Measurements from ENCODE around the gene FAM163B. TPM values are rescaled to one million over a fixed set of nuclear protein-coding genes. Genes with fewer than 3 reads are reported as not detected.

Gene FAM163B
- total and polyA plus RNA-seq, 2 donors (not counting 3 experiments of a cell fraction or from before 2014, with no cell fraction given) = not detected

DNA sequence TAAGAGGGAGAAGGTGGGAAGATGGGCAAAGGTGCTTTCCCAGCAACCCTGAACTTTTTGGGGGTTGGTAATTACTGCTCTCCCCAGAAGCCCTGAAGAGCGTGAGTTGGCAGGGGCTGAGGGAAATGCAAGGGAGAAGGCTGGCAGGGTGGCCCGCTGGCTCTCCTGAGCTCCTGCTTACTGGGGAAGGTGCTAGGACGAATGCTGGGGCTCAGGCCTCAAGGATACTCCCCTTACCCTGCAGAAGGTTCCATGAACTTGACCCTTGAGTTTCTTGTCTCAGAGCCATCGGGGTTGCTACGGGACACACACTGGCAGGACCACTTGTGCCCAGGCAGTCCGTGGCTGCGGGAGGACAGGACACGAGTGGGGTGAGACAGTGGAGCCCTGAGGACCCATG, 1.2 kb downstream of the FAM163B start:
- H3K9ac ChIP-seq (replicated peaks; ENCODE audit: extremely low read depth, insufficient read depth, low read length) = no peak overlapping the region
- no peaks in the 10 kb centered on the region for H3K36me3 ChIP-seq (ENCODE audit: control insufficient read depth in 2 of 2, extremely low read depth in 1 of 2, insufficient read depth in 2 of 2, low read length in 2 of 2)
- no TSS peak for BruUV-seq (replicated peaks)
- FAIRE-seq (no peak), DNase-seq (ENCODE audit: low read depth, low spot score) (no peak)
- peaks cover 0 to 3% of the 10 kb centered on the region in 2 experiments for H3K27me3 ChIP-seq (ENCODE audit: control insufficient read depth in 2 of 2, insufficient read depth in 2 of 2, low read length in 2 of 2)
- H2AFZ ChIP-seq (ENCODE audit: low read depth, low read length) = no peak overlapping the region
- H4K20me1 ChIP-seq (replicated peaks; ENCODE audit: control insufficient read depth, extremely low read depth, insufficient read depth, low read length) = no peaks in the 10 kb centered on the region
- TF ChIP-seq, protein P1, sequence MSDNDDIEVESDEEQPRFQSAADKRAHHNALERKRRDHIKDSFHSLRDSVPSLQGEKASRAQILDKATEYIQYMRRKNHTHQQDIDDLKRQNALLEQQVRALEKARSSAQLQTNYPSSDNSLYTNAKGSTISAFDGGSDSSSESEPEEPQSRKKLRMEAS (IDR thresholded peaks at IDR 0.05; ENCODE audit: insufficient read depth, insufficient read length) = no peak
- TF ChIP-seq, protein P2, sequence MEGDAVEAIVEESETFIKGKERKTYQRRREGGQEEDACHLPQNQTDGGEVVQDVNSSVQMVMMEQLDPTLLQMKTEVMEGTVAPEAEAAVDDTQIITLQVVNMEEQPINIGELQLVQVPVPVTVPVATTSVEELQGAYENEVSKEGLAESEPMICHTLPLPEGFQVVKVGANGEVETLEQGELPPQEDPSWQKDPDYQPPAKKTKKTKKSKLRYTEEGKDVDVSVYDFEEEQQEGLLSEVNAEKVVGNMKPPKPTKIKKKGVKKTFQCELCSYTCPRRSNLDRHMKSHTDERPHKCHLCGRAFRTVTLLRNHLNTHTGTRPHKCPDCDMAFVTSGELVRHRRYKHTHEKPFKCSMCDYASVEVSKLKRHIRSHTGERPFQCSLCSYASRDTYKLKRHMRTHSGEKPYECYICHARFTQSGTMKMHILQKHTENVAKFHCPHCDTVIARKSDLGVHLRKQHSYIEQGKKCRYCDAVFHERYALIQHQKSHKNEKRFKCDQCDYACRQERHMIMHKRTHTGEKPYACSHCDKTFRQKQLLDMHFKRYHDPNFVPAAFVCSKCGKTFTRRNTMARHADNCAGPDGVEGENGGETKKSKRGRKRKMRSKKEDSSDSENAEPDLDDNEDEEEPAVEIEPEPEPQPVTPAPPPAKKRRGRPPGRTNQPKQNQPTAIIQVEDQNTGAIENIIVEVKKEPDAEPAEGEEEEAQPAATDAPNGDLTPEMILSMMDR (IDR thresholded peaks at IDR 0.05; ENCODE audit: extremely low read depth in 1 of 2, insufficient read depth in 1 of 2, low read depth in 1 of 2, low read length in 2 of 2) = no peak
- dilution Hi-C loops (cut with MboI; ENCODE audit: extremely low pct_ligation_motif_present, low sequenced_read_pairs) = no loop called here
- no peak overlapping the region for H3K27ac ChIP-seq (ENCODE audit: insufficient read depth, low read depth, low read length)
- no peak overlapping the region for H3K4me3 ChIP-seq (replicated peaks in 1 of 3; ENCODE audit: insufficient read depth in 1 of 3, low read depth in 1 of 3, low read length in 3 of 3)
- no peaks in the 10 kb centered on the region for H3K9me1 ChIP-seq (replicated peaks; ENCODE audit: control insufficient read depth, extremely low read depth, insufficient read depth, low read length)
- no peaks in the 10 kb centered on the region for H3K79me2 ChIP-seq (ENCODE audit: control insufficient read depth, insufficient read depth, low read length)
- no peaks in the 10 kb centered on the region for H3K4me1 ChIP-seq (ENCODE audit: control insufficient read depth, extremely low read depth, insufficient read depth, low read length)
- intact Hi-C loops (cut with micrococcal nuclease) = no loop called here
- no peak overlapping the region for H3K4me2 ChIP-seq (ENCODE audit: insufficient read depth, low read length)
- no peaks in the 10 kb centered on the region for H3K9me3 ChIP-seq (replicated peaks; ENCODE audit: control insufficient read depth, insufficient read depth, low read length)
- POLR2A ChIA-PET = no interaction called here
- CTCF ChIA-PET = no interaction called here

DNA sequence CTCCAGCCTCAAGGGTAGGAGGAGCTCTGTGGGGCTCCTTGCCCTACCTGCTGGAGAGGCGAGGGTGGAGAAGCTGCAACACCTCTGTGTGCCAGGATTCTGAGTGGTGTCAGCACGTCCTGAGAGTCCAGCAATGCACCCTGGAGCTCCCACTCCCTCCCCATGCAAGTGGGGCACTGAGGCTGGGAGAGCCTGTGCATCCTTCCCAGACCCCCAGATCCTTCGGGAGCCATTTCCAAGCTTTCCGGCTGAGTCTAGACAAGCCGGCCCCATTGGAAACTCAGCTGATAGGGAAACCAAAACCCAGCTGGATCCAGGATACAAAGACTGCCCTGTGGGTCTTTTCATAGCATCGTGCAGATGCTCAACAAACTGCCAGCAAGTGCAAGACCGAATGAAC, 1.8 kb downstream of the FAM163B start:
- H3K9me1 ChIP-seq (replicated peaks; ENCODE audit: control insufficient read depth, extremely low read depth, insufficient read depth, low read length) = no peaks in the 10 kb centered on the region
- peaks cover 0 to 3% of the 10 kb centered on the region in 2 experiments for H3K27me3 ChIP-seq (ENCODE audit: control insufficient read depth in 2 of 2, insufficient read depth in 2 of 2, low read length in 2 of 2)
- H4K20me1 ChIP-seq (replicated peaks; ENCODE audit: control insufficient read depth, extremely low read depth, insufficient read depth, low read length) = no peaks in the 10 kb centered on the region
- TF ChIP-seq GATA2 (IDR thresholded peaks at IDR 0.05; ENCODE audit: insufficient read depth, insufficient read length, low read depth, low read length) (no peak), FOS (IDR thresholded peaks at IDR 0.05; ENCODE audit: borderline replicate concordance, insufficient read depth, low read length) (no peak), POLR2AphosphoS5 (IDR thresholded peaks at IDR 0.05; ENCODE audit: insufficient read depth, low read depth, low read length) (no peak), JUN (IDR thresholded peaks at IDR 0.05; ENCODE audit: borderline replicate concordance, insufficient read depth, insufficient read length, low read depth) (no peak), MYC (IDR thresholded peaks at IDR 0.05; ENCODE audit: low read depth, low read length) (no peak), EZH2 (IDR thresholded peaks at IDR 0.05; ENCODE audit: borderline replicate concordance, low read depth, low read length, severe bottlenecking) (no peak), POLR2A (IDR thresholded peaks at IDR 0.05; ENCODE audit: low read depth, low read length) (no peak)
- TF ChIP-seq, protein P2 (IDR thresholded peaks at IDR 0.05; ENCODE audit: extremely low read depth in 1 of 2, insufficient read depth in 1 of 2, low read depth in 1 of 2, low read length in 2 of 2) = no peak
- TF ChIP-seq, protein P1 (IDR thresholded peaks at IDR 0.05; ENCODE audit: insufficient read depth, insufficient read length) = no peak
- no peak for DNase-seq (ENCODE audit: low read depth, low spot score)
- no peaks in the 10 kb centered on the region for H3K4me1 ChIP-seq (ENCODE audit: control insufficient read depth, extremely low read depth, insufficient read depth, low read length)
- H3K4me3 ChIP-seq (replicated peaks in 1 of 3; ENCODE audit: insufficient read depth in 1 of 3, low read depth in 1 of 3, low read length in 3 of 3) = no peak overlapping the region
- dilution Hi-C loops (cut with MboI; ENCODE audit: extremely low pct_ligation_motif_present, low sequenced_read_pairs) (no loop called here), intact Hi-C loops (cut with micrococcal nuclease) (no loop called here)
- no peak overlapping the region for H3K27ac ChIP-seq (ENCODE audit: insufficient read depth, low read depth, low read length)
- POLR2A ChIA-PET = no interaction called here
- CTCF ChIA-PET = no interaction called here
- no peaks in the 10 kb centered on the region for H3K9me3 ChIP-seq (replicated peaks; ENCODE audit: control insufficient read depth, insufficient read depth, low read length)
- no peak overlapping the region for H3K9ac ChIP-seq (replicated peaks; ENCODE audit: extremely low read depth, insufficient read depth, low read length)
- no peak overlapping the region for H2AFZ ChIP-seq (ENCODE audit: low read depth, low read length)
- BruUV-seq (replicated peaks) = no TSS peak
- H3K36me3 ChIP-seq (ENCODE audit: control insufficient read depth in 2 of 2, extremely low read depth in 1 of 2, insufficient read depth in 2 of 2, low read length in 2 of 2) = no peaks in the 10 kb centered on the region
- no peak for FAIRE-seq
- H3K79me2 ChIP-seq (ENCODE audit: control insufficient read depth, insufficient read depth, low read length) = no peaks in the 10 kb centered on the region
- H3K4me2 ChIP-seq (ENCODE audit: insufficient read depth, low read length) = no peak overlapping the region

Measured in endothelial cell of umbilical vein (primary cell).